ENCODE results near the gene INO80. TPM values are rescaled to one million over a fixed set of nuclear protein-coding genes. Genes with fewer than 3 reads are reported as not detected.

The INO80 gene
- total RNA-seq, 4 donors from 2014 or later: 15.2 to 24.8 (median 22.3) TPM

DNA sequence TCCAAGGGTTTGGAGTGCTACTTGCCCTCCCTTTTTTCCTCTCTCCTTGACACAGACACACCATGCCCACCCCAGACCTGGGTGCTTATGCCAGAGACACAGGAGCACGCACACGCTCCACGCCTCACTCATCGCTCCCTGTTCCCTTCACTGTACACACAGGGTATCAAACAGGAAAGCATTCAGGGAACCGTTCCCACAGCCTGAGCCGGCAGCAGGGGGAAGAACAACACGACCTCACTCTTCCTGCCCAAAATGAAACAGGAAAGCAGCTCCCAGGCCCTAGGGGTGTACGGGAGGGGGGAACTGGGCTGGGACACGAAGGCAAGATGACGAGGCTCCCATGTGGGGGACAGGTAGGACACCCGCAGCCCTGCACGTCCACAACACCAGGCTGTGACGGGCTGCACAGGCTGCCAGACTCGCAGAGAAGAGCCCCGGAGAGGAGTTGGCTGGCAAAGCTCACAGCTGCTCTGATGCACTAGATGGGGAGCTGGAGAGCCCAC is 175.7 kb downstream of the INO80 start:
- WGBS, 2 donors: 34 to 74% methylated on average over 10 to 13 of the region's 15 CpGs
- H3K27me3 ChIP-seq: peaks cover 0 to 4% (median 0%) of the 10 kb centered on the region in 4 donors
- H3K4me3 ChIP-seq: peak overlapping the region in 1 of 4 donors; percentile 74
- peak overlapping the region; percentile 4 to 93 (median 85) for H3K27ac ChIP-seq
- intact Hi-C loops (cut with DNase I): loop anchor here (5.0 kb wide), 2 partner anchors 38 to 77 kb away; no protein-coding TSS in a partner anchor
- peaks cover 22 to 52% (median 28%) of the 10 kb centered on the region in 3 donors for H3K4me1 ChIP-seq
- H3K36me3 ChIP-seq: no peaks in the 10 kb centered on the region
- no peaks in the 10 kb centered on the region for H3K9me3 ChIP-seq
- DNase-seq: no peak
- TF ChIP-seq POLR2A (IDR thresholded peaks at IDR 0.05) (no peak), CTCF (IDR thresholded peaks at IDR 0.05) (no peak)

GRCh38 chr15:40938536-40938870 is 177.6 kb downstream of the INO80 start:
- DNase-seq: no peak
- Histone ChIP-seq H3K4me1 (peaks cover 22 to 61% (median 28%) of the 10 kb centered on the region in 3 donors), H3K36me3 (peaks cover 0 to 8% (median 0%) of the 10 kb centered on the region in 3 donors), H3K4me3 (no peak overlapping the region), H3K9me3 (no peaks in the 10 kb centered on the region), H3K27ac (peak overlapping the region in 2 of 4 donors; percentile 10 to 20), H3K27me3 (peaks cover 0 to 6% (median 0%) of the 10 kb centered on the region in 4 donors)
- no peak for TF ChIP-seq POLR2A (IDR thresholded peaks at IDR 0.05)
- no peak for TF ChIP-seq CTCF (IDR thresholded peaks at IDR 0.05)
- 92 to 97% methylated on average over 3 to 6 of the region's 6 CpGs for WGBS, 2 donors
- intact Hi-C loops (cut with DNase I): no loop called here

GRCh38 chr15:40937762-40938535 is 178.1 kb downstream of the INO80 start:
- Histone ChIP-seq H3K4me1 (peaks cover 22 to 58% (median 26%) of the 10 kb centered on the region in 3 donors), H3K9me3 (no peaks in the 10 kb centered on the region), H3K27ac (peak overlapping the region in 3 of 4 donors; percentile 2 to 20 (median 19)), H3K36me3 (peaks cover 0 to 8% (median 0%) of the 10 kb centered on the region in 3 donors), H3K27me3 (peaks cover 0 to 9% (median 0%) of the 10 kb centered on the region in 4 donors), H3K4me3 (no peak overlapping the region)
- intact Hi-C loops (cut with DNase I): no loop called here
- TF ChIP-seq POLR2A (IDR thresholded peaks at IDR 0.05): no peak
- peak in 4 of 6 experiments; percentile 7 to 56 (median 30) for TF ChIP-seq CTCF (IDR thresholded peaks at IDR 0.05)
- WGBS, 2 donors: 60 to 74% methylated on average over 7 to 11 of the region's 19 CpGs
- DNase-seq: no peak

DNA sequence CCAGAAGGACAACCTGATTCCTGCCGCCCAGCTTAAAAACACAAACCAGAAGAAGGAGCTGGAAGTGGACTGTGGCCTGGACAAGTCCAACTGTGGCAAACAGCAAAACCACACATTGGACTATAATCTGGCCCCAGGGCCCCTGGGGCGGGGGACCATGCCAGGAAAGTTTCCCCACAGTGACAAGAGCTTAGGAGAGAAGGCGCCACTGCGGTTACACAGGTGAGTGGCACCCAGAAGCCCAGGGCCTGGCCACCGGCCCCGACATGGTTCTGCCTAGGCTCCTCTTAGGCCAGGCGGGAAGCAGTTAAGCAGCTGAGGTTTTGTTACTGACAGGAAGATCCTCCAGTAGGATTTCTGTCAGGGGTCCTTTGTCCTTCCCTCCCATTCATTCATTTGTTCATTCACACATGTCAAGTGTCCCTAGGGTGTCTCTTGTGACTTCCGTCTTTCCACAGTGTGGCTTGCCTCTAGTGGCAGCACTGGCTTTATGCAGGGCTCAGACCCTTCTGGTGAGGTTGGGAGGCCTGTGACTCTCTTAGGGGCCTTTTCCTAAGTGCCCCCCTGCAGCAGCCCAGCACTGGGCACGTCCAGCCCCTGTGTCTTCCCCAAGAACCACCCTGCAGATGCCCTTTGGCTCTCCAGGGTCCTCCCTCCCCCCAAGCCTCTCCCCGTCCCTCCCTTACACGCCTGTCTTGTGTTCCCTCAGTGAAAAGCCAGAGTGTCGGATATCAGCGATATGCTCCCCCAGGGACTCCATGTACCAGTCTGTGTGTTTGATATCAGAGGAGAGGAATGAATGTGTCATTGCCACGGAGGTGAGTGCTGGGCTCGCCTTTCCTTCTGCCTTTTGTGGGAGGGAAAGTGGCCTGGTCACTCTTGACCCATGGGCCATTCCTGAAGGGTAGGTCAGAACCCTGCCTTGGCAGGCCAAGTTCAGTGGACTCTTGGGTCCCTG is 179.1 kb downstream of the INO80 start:
- no peak for TF ChIP-seq CTCF (IDR thresholded peaks at IDR 0.05)
- TF ChIP-seq POLR2A (IDR thresholded peaks at IDR 0.05): no peak
- intact Hi-C loops (cut with DNase I): no loop called here
- H3K27me3 ChIP-seq: peaks cover 0 to 19% (median 0%) of the 10 kb centered on the region in 4 donors
- no peaks in the 10 kb centered on the region for H3K9me3 ChIP-seq
- no peak overlapping the region for H3K4me3 ChIP-seq
- H3K4me1 ChIP-seq: peaks cover 13 to 56% (median 17%) of the 10 kb centered on the region in 3 donors
- WGBS, 2 donors: 69 to 80% methylated on average over 10 to 13 of the region's 15 CpGs
- DNase-seq: no peak
- H3K27ac ChIP-seq: peak overlapping the region in 2 of 4 donors; percentile 2 to 19
- H3K36me3 ChIP-seq: peaks cover 0 to 8% (median 0%) of the 10 kb centered on the region in 3 donors
